ENCODE measurements around the gene EBF3. TPM values are rescaled to one million over a fixed set of nuclear protein-coding genes. Genes with fewer than 3 reads are reported as not detected.

EBF3 gene
- total RNA-seq, 2 donors from 2014 or later = 0.44 to 2.0 TPM

GRCh38 chr10:129850790-129851189, 113.3 kb downstream of the EBF3 start:
- Mint-ChIP-seq H3K9me3 (peaks cover 2% of the 10 kb centered on the region), H3K4me3 (no peak overlapping the region), H3K27me3 (ENCODE audit: insufficient read depth) (peaks cover 4% of the 10 kb centered on the region), H3K27ac (no peak overlapping the region), H3K4me1 (peaks cover 13% of the 10 kb centered on the region), H3K36me3 (ENCODE audit: low read depth) (no peaks in the 10 kb centered on the region)
- WGBS, 2 experiments (ENCODE audit: insufficient coverage in 1 of 2, insufficient read length in 1 of 2) = 89 to 98% methylated on average over 12 to 13 of the region's 13 CpGs
- Histone ChIP-seq H3K4me1 (ENCODE audit: control insufficient read depth, insufficient read depth, low read length) (peaks cover 7% of the 10 kb centered on the region), H3K36me3 (ENCODE audit: control insufficient read depth, insufficient read depth, low read length) (no peaks in the 10 kb centered on the region), H3K4me3 (ENCODE audit: low read length) (no peak overlapping the region), H3K27me3 (ENCODE audit: control insufficient read depth, insufficient read depth, low read length, poor library complexity, severe bottlenecking) (no peaks in the 10 kb centered on the region), H3K27ac (ENCODE audit: low read depth, low read length) (no peak overlapping the region), H3K9me3 (ENCODE audit: control insufficient read depth, low read length) (no peaks in the 10 kb centered on the region), H3K9ac (ENCODE audit: extremely low read depth, low read length, poor library complexity, severe bottlenecking) (no peak overlapping the region)
- no peak for DNase-seq
- no peak for TF ChIP-seq CTCF (conservative IDR thresholded peaks at IDR 0.05)

- Histone ChIP-seq H3K27ac (ENCODE audit: low read depth, low read length) (no peak overlapping the region), H3K27me3 (ENCODE audit: control insufficient read depth, insufficient read depth, low read length, poor library complexity, severe bottlenecking) (no peaks in the 10 kb centered on the region), H3K36me3 (ENCODE audit: control insufficient read depth, insufficient read depth, low read length) (no peaks in the 10 kb centered on the region), H3K4me1 (ENCODE audit: control insufficient read depth, insufficient read depth, low read length) (peaks cover 7% of the 10 kb centered on the region), H3K9me3 (ENCODE audit: control insufficient read depth, low read length) (no peaks in the 10 kb centered on the region), H3K9ac (ENCODE audit: extremely low read depth, low read length, poor library complexity, severe bottlenecking) (no peak overlapping the region), H3K4me3 (ENCODE audit: low read length) (no peak overlapping the region)
- H3K27ac Mint-ChIP-seq = no peak overlapping the region
- peaks cover 2% of the 10 kb centered on the region for H3K27me3 Mint-ChIP-seq (ENCODE audit: insufficient read depth)
- no peaks in the 10 kb centered on the region for H3K9me3 Mint-ChIP-seq
- WGBS, 2 experiments (ENCODE audit: insufficient coverage in 1 of 2, insufficient read length in 1 of 2) = 95 to 96% methylated on average over 10 of the region's 10 CpGs
- DNase-seq = no peak
- no peak overlapping the region for H3K4me3 Mint-ChIP-seq
- H3K36me3 Mint-ChIP-seq (ENCODE audit: low read depth) = no peaks in the 10 kb centered on the region
- H3K4me1 Mint-ChIP-seq = peaks cover 15% of the 10 kb centered on the region
- TF ChIP-seq CTCF (conservative IDR thresholded peaks at IDR 0.05) = no peak
Observed at GRCh38 chr10:129850316-129850715, 113.8 kb downstream of the EBF3 start.

- no peak overlapping the region for H3K27ac Mint-ChIP-seq
- 92 to 95% methylated on average over 12 to 15 of the region's 15 CpGs for WGBS, 2 experiments (ENCODE audit: insufficient coverage in 1 of 2, insufficient read length in 1 of 2)
- no peaks in the 10 kb centered on the region for H3K27me3 ChIP-seq (ENCODE audit: control insufficient read depth, insufficient read depth, low read length, poor library complexity, severe bottlenecking)
- H3K27ac ChIP-seq (ENCODE audit: low read depth, low read length) = no peak overlapping the region
- no peak for DNase-seq
- H3K9me3 ChIP-seq (ENCODE audit: control insufficient read depth, low read length) = no peaks in the 10 kb centered on the region
- H3K4me3 ChIP-seq (ENCODE audit: low read length) = no peak overlapping the region
- no peak overlapping the region for H3K9ac ChIP-seq (ENCODE audit: extremely low read depth, low read length, poor library complexity, severe bottlenecking)
- H3K4me1 Mint-ChIP-seq = peaks cover 19% of the 10 kb centered on the region
- peaks cover 7% of the 10 kb centered on the region for H3K4me1 ChIP-seq (ENCODE audit: control insufficient read depth, insufficient read depth, low read length)
- no peaks in the 10 kb centered on the region for H3K36me3 Mint-ChIP-seq (ENCODE audit: low read depth)
- no peaks in the 10 kb centered on the region for H3K36me3 ChIP-seq (ENCODE audit: control insufficient read depth, insufficient read depth, low read length)
- TF ChIP-seq CTCF (conservative IDR thresholded peaks at IDR 0.05) = no peak
- no peak overlapping the region for H3K4me3 Mint-ChIP-seq
- peaks cover 2% of the 10 kb centered on the region for H3K27me3 Mint-ChIP-seq (ENCODE audit: insufficient read depth)
- H3K9me3 Mint-ChIP-seq = no peaks in the 10 kb centered on the region
Observed at GRCh38 chr10:129849853-129850252, 114.2 kb downstream of the EBF3 start.
